Measurements from ENCODE around the gene GPR137B. TPM values are rescaled to one million over a fixed set of nuclear protein-coding genes. Genes with fewer than 3 reads are reported as not detected.
A peak's percentile ranks its signal among the peaks of the same experiment; 100 is the strongest.

GPR137B gene
- total RNA-seq, 1 experiment from 2014 or later, result 12.2 TPM

- no peak for DNase-seq (ENCODE audit: low read depth)
These were observed 28.9 kb upstream of the GPR137B start for GRCh38 chr1:236113324-236114032.

GRCh38 chr1:236114076-236114747, 28.1 kb upstream of the GPR137B start:
- DNase-seq (ENCODE audit: low read depth), result no peak

GRCh38 chr1:236117710-236118109, 24.6 kb upstream of the GPR137B start:
- no peak for DNase-seq (ENCODE audit: low read depth)

- DNase-seq (ENCODE audit: low read depth), result no peak
These were observed 22.3 kb upstream of the GPR137B start for GRCh38 chr1:236119943-236120484.

- no peak for DNase-seq (ENCODE audit: low read depth)
These were observed 21.6 kb upstream of the GPR137B start for GRCh38 chr1:236120721-236121153.

- no peak for DNase-seq (ENCODE audit: low read depth)
These were observed 20.2 kb upstream of the GPR137B start for GRCh38 chr1:236122176-236122575.

GRCh38 chr1:236123563-236123962, 18.8 kb upstream of the GPR137B start:
- no peak for DNase-seq (ENCODE audit: low read depth)

- DNase-seq (ENCODE audit: low read depth), result no peak
These were observed 17.4 kb upstream of the GPR137B start for GRCh38 chr1:236124965-236125364.

- DNase-seq (ENCODE audit: low read depth), result no peak
These were observed 15.3 kb upstream of the GPR137B start for GRCh38 chr1:236127045-236127444.

GRCh38 chr1:236128646-236129178, 13.6 kb upstream of the GPR137B start:
- peak; percentile 34 for DNase-seq (ENCODE audit: low read depth)

- no peak for DNase-seq (ENCODE audit: low read depth)
These were observed 13.0 kb upstream of the GPR137B start for GRCh38 chr1:236129306-236129705.

GRCh38 chr1:236130372-236130771, 12.0 kb upstream of the GPR137B start:
- DNase-seq (ENCODE audit: low read depth), result no peak

GRCh38 chr1:236131916-236132315, 10.4 kb upstream of the GPR137B start:
- DNase-seq (ENCODE audit: low read depth), result no peak

GRCh38 chr1:236132420-236133046, 9.8 kb upstream of the GPR137B start:
- DNase-seq (ENCODE audit: low read depth), result no peak

GRCh38 chr1:236133339-236133738, 9.0 kb upstream of the GPR137B start:
- no peak for DNase-seq (ENCODE audit: low read depth)

GRCh38 chr1:236133802-236134201, 8.5 kb upstream of the GPR137B start:
- DNase-seq (ENCODE audit: low read depth), result no peak

- DNase-seq (ENCODE audit: low read depth), result no peak
These were observed 5.0 kb upstream of the GPR137B start for GRCh38 chr1:236137285-236137852.

GRCh38 chr1:236139495-236139894, 2.8 kb upstream of the GPR137B start:
- DNase-seq (ENCODE audit: low read depth), result no peak

GRCh38 chr1:236140705-236141446, 1.5 kb upstream of the GPR137B start:
- DNase-seq (ENCODE audit: low read depth), result no peak

- peak; percentile 66 for DNase-seq (ENCODE audit: low read depth)
These were observed 689 bp upstream of the GPR137B start for GRCh38 chr1:236141447-236142252.

All from Daoy (cell line).